RWPE2 (cell line): ENCODE measurements around the gene OCIAD2.
"Not testable (repeated sequence)": the region's sequence is repeated elsewhere in the genome, so short reads cannot be mapped to it uniquely, and the experiment has no call there.

Experiments used
- ATAC-seq: fragments of 200-7000 bp; cut with Tn5 transposase; 3 replicates; pipeline ENCODE4 v1.9.1; 2021; ENCODE audit warnings: low read depth
- DNase-seq: peaks from one replicate; pipeline ENCODE4 v3.0.0-alpha.2; 2020; ENCODE audit warnings: low spot score
- H3K27ac ChIP-seq: fragments of 450-650 bp; 2 replicates; pipeline ENCODE4 v1.5.1; 2017; ENCODE audit warnings: mild to moderate bottlenecking; ENCODE audit not compliant: poor library complexity, severe bottlenecking
- H3K27me3 ChIP-seq: fragments of 250-450 bp; sonication (Bioruptor Pico); 2 replicates; pipeline ENCODE4 v1.5.1; 2021; ENCODE audit warnings: mild to moderate bottlenecking, moderate library complexity; ENCODE audit not compliant: insufficient read depth, poor library complexity, severe bottlenecking
- H3K36me3 ChIP-seq: fragments of 250-450 bp; sonication (Bioruptor Pico); 2 replicates; pipeline ENCODE4 v1.5.1; 2020; ENCODE audit warnings: low read depth, mild to moderate bottlenecking, moderate library complexity
- H3K4me1 ChIP-seq: fragments of 250-450 bp; sonication (Bioruptor Pico); 2 replicates; pipeline ENCODE4 v1.5.1; 2021; ENCODE audit warnings: mild to moderate bottlenecking, moderate library complexity; ENCODE audit not compliant: insufficient read depth, poor library complexity, severe bottlenecking
- H3K4me3 ChIP-seq: fragments of 250-450 bp; sonication (Bioruptor Pico); 2 replicates; pipeline ENCODE4 v1.5.1; 2021; ENCODE audit warnings: mild to moderate bottlenecking, moderate library complexity; ENCODE audit not compliant: severe bottlenecking
- H3K9me3 ChIP-seq: fragments of 250-450 bp; sonication (Bioruptor Pico); 2 replicates; pipeline ENCODE4 v1.5.1; 2021; ENCODE audit warnings: mild to moderate bottlenecking, moderate library complexity; ENCODE audit not compliant: severe bottlenecking
- CTCF ChIP-seq: fragments of 450-650 bp; IDR thresholded peaks from one replicate; pipeline ENCODE4 v1.5.1; 2017; ENCODE audit warnings: mild to moderate bottlenecking, moderate library complexity; ENCODE audit not compliant: poor library complexity, severe bottlenecking

Gene OCIAD2

GRCh38 chr4:48851651-48852050 lies 54.9 kb downstream of the OCIAD2 start:
- DNase-seq: no peak
- Histone ChIP-seq H3K4me1 (no peaks in the 10 kb centered on the region), H3K27ac (no peak overlapping the region), H3K36me3 (peaks cover 95% of the 10 kb centered on the region), H3K27me3 (no peaks in the 10 kb centered on the region), H3K9me3 (no peaks in the 10 kb centered on the region), H3K4me3 (no peak overlapping the region)
- ATAC-seq: peak; percentile 41; the same call in 1 of the 3 replicates
- TF ChIP-seq CTCF: no peak

DNA sequence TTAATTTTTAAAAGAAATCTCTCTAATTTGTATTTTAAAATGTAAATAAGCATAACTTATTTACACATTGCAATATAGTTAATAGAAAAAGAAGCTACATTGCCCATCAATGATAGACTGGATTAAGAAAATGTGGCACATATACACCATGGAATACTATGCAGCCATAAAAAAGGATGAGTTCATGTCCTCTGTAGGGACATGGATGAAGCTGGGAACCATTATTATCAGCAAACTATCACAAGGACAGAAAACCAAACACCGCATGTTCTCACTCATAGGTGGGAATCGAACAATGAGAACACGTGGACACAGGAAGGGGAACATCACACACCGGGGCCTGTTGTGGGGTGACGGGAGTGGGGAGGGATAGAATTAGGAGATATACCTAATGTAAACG lies 57.8 kb downstream of the OCIAD2 start:
- H3K9me3 ChIP-seq, ATAC-seq, H3K27me3 ChIP-seq, DNase-seq, H3K27ac ChIP-seq, H3K4me3 ChIP-seq, H3K4me1 ChIP-seq: not testable (repeated sequence)
- H3K36me3 ChIP-seq: peaks cover 96% of the 10 kb centered on the region

- no peak for ATAC-seq
- Histone ChIP-seq H3K4me1 (no peaks in the 10 kb centered on the region), H3K27ac (no peak overlapping the region), H3K27me3 (no peaks in the 10 kb centered on the region), H3K9me3 (no peaks in the 10 kb centered on the region), H3K36me3 (peaks cover 92% of the 10 kb centered on the region), H3K4me3 (no peak overlapping the region)
- DNase-seq: no peak
- no peak for TF ChIP-seq CTCF
Measured at GRCh38 chr4:48844843-48845242, 61.7 kb downstream of the OCIAD2 start.

GRCh38 chr4:48841045-48841827 lies 65.3 kb downstream of the OCIAD2 start:
- H3K36me3 ChIP-seq: peaks cover 90% of the 10 kb centered on the region

GRCh38 chr4:48836658-48837057 lies 69.9 kb downstream of the OCIAD2 start:
- no peaks in the 10 kb centered on the region for H3K9me3 ChIP-seq
- no peak overlapping the region for H3K4me3 ChIP-seq
- H3K36me3 ChIP-seq: peaks cover 88% of the 10 kb centered on the region
- no peak for ATAC-seq
- no peaks in the 10 kb centered on the region for H3K27me3 ChIP-seq
- DNase-seq: no peak
- H3K27ac ChIP-seq: no peak overlapping the region
- H3K4me1 ChIP-seq: peaks cover 9% of the 10 kb centered on the region
- no peak for TF ChIP-seq CTCF

More at GRCh38 chr4:48841045-48841827, 65.3 kb downstream of the OCIAD2 start:
- Histone ChIP-seq H3K4me3 (no peak overlapping the region), H3K27me3 (no peaks in the 10 kb centered on the region), H3K27ac (no peak overlapping the region), H3K9me3 (no peaks in the 10 kb centered on the region), H3K4me1 (no peaks in the 10 kb centered on the region)
- TF ChIP-seq CTCF: no peak
- ATAC-seq (no peak), DNase-seq (no peak)
